HEK293 (cell line): ENCODE results near the gene SHOC2.

ENCODE experiments used
- CTCF ChIA-PET: fragments of 350-600 bp; formaldehyde crosslinking; extraction: SDS; loops from one replicate; lab custom pipeline; 2021; ENCODE audit warnings: antibody characterized with exemption; lab: Yijun Ruan, JAX
- POLR2A ChIA-PET: fragments of 300-600 bp; formaldehyde crosslinking; extraction: SDS; loops from one replicate; lab custom pipeline; 2020; ENCODE audit warnings: antibody characterized with exemption, inconsistent platforms; lab: Yijun Ruan, JAX
- H3K27ac ChIP-seq: fragments of 200-500 bp; sonication (Bioruptor generic); 2 replicates; pipeline ENCODE4 v1.5.1; 2014; ENCODE audit warnings: low read depth, low read length, control low read depth, inconsistent platforms; ENCODE audit errors: extremely low read depth
- H3K36me3 ChIP-seq, 2 experiments: fragments of 200-500 bp in 1 of 2; sonication (Bioruptor generic) in 1 of 2; 1 replicate in 1 of 2; 2 replicates in 1 of 2; pipeline ENCODE4 v1.5.1; 2014 to 2017; ENCODE audit warnings: inconsistent platforms in 2 of 2, low read length in 2 of 2; ENCODE audit not compliant: control insufficient read depth in 2 of 2, insufficient read depth in 1 of 2
- H3K4me1 ChIP-seq: fragments of 200-500 bp; sonication (Bioruptor generic); 2 replicates; pipeline ENCODE4 v1.5.1; 2014; ENCODE audit warnings: mild to moderate bottlenecking, low read length, inconsistent platforms; ENCODE audit not compliant: control insufficient read depth, insufficient read depth
- H3K4me3 ChIP-seq: 2 replicates; pipeline ENCODE4 v1.5.1; 2011; ENCODE audit warnings: low read depth, mild to moderate bottlenecking, control low read depth, low read length, moderate library complexity
- H3K9me3 ChIP-seq: fragments of 200-500 bp; sonication (Bioruptor generic); 2 replicates; pipeline ENCODE4 v1.5.1; 2014; ENCODE audit warnings: low read depth, low read length, inconsistent platforms; ENCODE audit not compliant: control insufficient read depth, insufficient read depth
- GLIS1 ChIP-seq: fragments of 450-650 bp; formaldehyde crosslinking; IDR thresholded peaks from 2 replicates; pipeline ENCODE4 v1.5.1; 2016; ENCODE audit warnings: missing biosample characterization, missing genetic modification characterization
- KLF8 ChIP-seq: fragments of 450-650 bp; formaldehyde crosslinking; IDR thresholded peaks from 2 replicates; pipeline ENCODE4 v1.5.1; 2016; ENCODE audit warnings: missing biosample characterization, missing genetic modification characterization
- MYNN ChIP-seq: fragments of 450-650 bp; formaldehyde crosslinking; IDR thresholded peaks from 2 replicates; pipeline ENCODE4 v1.5.1; 2016; ENCODE audit warnings: missing biosample characterization, missing genetic modification characterization, borderline replicate concordance
- PRDM1 ChIP-seq: fragments of 450-650 bp; formaldehyde crosslinking; IDR thresholded peaks from 2 replicates; pipeline ENCODE4; 2016; ENCODE audit warnings: missing biosample characterization, missing genetic modification characterization
- ZBTB20 ChIP-seq: fragments of 450-650 bp; formaldehyde crosslinking; IDR thresholded peaks from 2 replicates; pipeline ENCODE4 v1.5.1; 2016; ENCODE audit warnings: missing biosample characterization, missing genetic modification characterization
- ZBTB8A ChIP-seq: fragments of 450-650 bp; formaldehyde crosslinking; IDR thresholded peaks from 2 replicates; pipeline ENCODE4 v1.5.1; 2016; ENCODE audit warnings: missing biosample characterization, missing genetic modification characterization
- ZNF174 ChIP-seq: fragments of 450-650 bp; formaldehyde crosslinking; IDR thresholded peaks from 2 replicates; pipeline ENCODE4 v1.5.0; 2017; ENCODE audit warnings: missing biosample characterization, mild to moderate bottlenecking, missing genetic modification characterization
- ZNF24 ChIP-seq: fragments of 450-650 bp; formaldehyde crosslinking; IDR thresholded peaks from 2 replicates; pipeline ENCODE4 v1.5.1; 2016; ENCODE audit warnings: missing biosample characterization, missing genetic modification characterization
- ZNF366 ChIP-seq: fragments of 450-650 bp; formaldehyde crosslinking; conservative IDR thresholded peaks from 2 replicates; pipeline ENCODE4 v1.5.1; 2016; ENCODE audit warnings: missing biosample characterization, missing genetic modification characterization
- ZNF394 ChIP-seq: fragments of 450-650 bp; formaldehyde crosslinking; IDR thresholded peaks from 2 replicates; pipeline ENCODE4 v1.5.1; 2016; ENCODE audit warnings: missing biosample characterization, missing genetic modification characterization, mild to moderate bottlenecking, moderate library complexity, borderline replicate concordance
- ZNF514 ChIP-seq: fragments of 450-650 bp; formaldehyde crosslinking; IDR thresholded peaks from 2 replicates; pipeline ENCODE4 v1.5.1; 2016; ENCODE audit warnings: missing biosample characterization, missing genetic modification characterization
- ZNF555 ChIP-seq: fragments of 450-650 bp; formaldehyde crosslinking; conservative IDR thresholded peaks from 2 replicates; pipeline ENCODE4 v1.5.1; 2017; ENCODE audit warnings: missing biosample characterization, mild to moderate bottlenecking, missing genetic modification characterization, inconsistent platforms
- ZNF558 ChIP-seq: fragments of 450-650 bp; formaldehyde crosslinking; IDR thresholded peaks from 2 replicates; pipeline ENCODE4 v1.5.1; 2016; ENCODE audit warnings: missing biosample characterization, missing genetic modification characterization
- ZNF623 ChIP-seq: fragments of 450-650 bp; formaldehyde crosslinking; IDR thresholded peaks from 2 replicates; pipeline ENCODE4 v1.5.1; 2016; ENCODE audit warnings: missing biosample characterization, missing genetic modification characterization
- ZNF624 ChIP-seq: fragments of 450-650 bp; formaldehyde crosslinking; IDR thresholded peaks from 2 replicates; pipeline ENCODE4 v1.5.1; 2017; ENCODE audit warnings: missing biosample characterization, missing genetic modification characterization
- ZNF629 ChIP-seq: fragments of 450-650 bp; formaldehyde crosslinking; IDR thresholded peaks from 2 replicates; pipeline ENCODE4 v1.5.1; 2017; ENCODE audit warnings: missing biosample characterization, missing genetic modification characterization
- ZNF707 ChIP-seq: fragments of 450-650 bp; formaldehyde crosslinking; IDR thresholded peaks from 2 replicates; pipeline ENCODE4 v1.5.1; 2016; ENCODE audit warnings: missing biosample characterization, missing genetic modification characterization
- TF ChIP-seq, protein P1 (sequence below): fragments of 450-650 bp; formaldehyde crosslinking; IDR thresholded peaks from 2 replicates; pipeline ENCODE4 v1.5.1; 2016; ENCODE audit warnings: missing biosample characterization, missing genetic modification characterization
- TF ChIP-seq, protein P2 (sequence below): fragments of 450-650 bp; formaldehyde crosslinking; IDR thresholded peaks from 2 replicates; pipeline ENCODE4 v1.5.1; 2017; ENCODE audit warnings: missing biosample characterization, missing genetic modification characterization
- TF ChIP-seq, protein P3 (sequence below): fragments of 450-650 bp; formaldehyde crosslinking; IDR thresholded peaks from 2 replicates; pipeline ENCODE4 v1.5.1; 2016; ENCODE audit warnings: missing biosample characterization, missing genetic modification characterization, borderline replicate concordance
- TF ChIP-seq, protein P4 (sequence below): fragments of 450-650 bp; formaldehyde crosslinking; IDR thresholded peaks from 2 replicates; pipeline ENCODE4 v1.5.1; 2017; ENCODE audit warnings: missing biosample characterization, missing genetic modification characterization

Gene SHOC2

DNA sequence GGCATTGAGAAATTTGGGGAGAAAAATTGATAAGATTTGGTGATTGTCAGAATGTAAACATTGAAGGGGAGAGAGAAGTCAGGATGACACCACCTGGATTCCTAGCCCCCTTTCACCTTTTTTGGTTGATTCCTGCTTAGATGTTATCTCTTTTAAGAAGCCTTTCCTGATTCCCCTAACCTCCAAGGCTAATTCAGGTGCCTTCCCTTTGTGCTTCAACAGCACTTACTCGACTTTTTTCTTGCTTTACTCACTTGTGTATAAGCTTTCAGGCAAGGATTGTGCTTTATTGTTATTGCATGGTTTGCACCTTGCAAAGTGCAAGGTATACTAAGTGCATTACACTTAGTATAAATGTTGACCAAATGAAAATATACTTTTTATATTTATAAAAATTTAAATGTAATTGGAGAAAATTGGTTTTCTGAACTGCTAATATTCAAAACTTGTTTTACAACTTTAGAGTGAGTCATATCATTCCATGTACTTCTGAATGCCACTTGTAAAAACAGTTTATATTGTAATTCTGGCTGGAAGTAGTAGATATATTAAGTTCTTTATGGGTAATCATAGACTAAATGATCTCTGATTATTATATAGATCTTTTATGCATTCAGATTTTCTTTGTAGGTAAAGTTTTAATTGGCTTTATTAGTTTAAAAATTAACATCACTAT, 13.2 kb downstream of the SHOC2 start:
- peaks cover 23% of the 10 kb centered on the region for H3K4me1 ChIP-seq
- no peak overlapping the region for H3K27ac ChIP-seq
- H3K9me3 ChIP-seq: no peaks in the 10 kb centered on the region
- ChIA-PET POLR2A (no interaction called here), CTCF (no interaction called here)
- no peak overlapping the region for H3K4me3 ChIP-seq
- TF ChIP-seq MYNN (tag by site-specific recombination) (no peak), PRDM1 (tag by site-specific recombination) (peak; percentile 32; the same call in 1 of the 2 replicates)
- TF ChIP-seq, protein P1, sequence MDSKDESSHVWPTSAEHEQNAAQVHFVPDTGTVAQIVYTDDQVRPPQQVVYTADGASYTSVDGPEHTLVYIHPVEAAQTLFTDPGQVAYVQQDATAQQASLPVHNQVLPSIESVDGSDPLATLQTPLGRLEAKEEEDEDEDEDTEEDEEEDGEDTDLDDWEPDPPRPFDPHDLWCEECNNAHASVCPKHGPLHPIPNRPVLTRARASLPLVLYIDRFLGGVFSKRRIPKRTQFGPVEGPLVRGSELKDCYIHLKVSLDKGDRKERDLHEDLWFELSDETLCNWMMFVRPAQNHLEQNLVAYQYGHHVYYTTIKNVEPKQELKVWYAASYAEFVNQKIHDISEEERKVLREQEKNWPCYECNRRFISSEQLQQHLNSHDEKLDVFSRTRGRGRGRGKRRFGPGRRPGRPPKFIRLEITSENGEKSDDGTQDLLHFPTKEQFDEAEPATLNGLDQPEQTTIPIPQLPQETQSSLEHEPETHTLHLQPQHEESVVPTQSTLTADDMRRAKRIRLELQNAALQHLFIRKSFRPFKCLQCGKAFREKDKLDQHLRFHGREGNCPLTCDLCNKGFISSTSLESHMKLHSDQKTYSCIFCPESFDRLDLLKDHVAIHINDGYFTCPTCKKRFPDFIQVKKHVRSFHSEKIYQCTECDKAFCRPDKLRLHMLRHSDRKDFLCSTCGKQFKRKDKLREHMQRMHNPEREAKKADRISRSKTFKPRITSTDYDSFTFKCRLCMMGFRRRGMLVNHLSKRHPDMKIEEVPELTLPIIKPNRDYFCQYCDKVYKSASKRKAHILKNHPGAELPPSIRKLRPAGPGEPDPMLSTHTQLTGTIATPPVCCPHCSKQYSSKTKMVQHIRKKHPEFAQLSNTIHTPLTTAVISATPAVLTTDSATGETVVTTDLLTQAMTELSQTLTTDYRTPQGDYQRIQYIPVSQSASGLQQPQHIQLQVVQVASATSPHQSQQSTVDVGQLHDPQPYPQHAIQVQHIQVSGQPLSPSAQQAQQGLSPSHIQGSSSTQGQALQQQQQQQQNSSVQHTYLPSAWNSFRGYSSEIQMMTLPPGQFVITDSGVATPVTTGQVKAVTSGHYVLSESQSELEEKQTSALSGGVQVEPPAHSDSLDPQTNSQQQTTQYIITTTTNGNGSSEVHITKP (tag by site-specific recombination): peak; percentile 61
- TF ChIP-seq, protein P2, sequence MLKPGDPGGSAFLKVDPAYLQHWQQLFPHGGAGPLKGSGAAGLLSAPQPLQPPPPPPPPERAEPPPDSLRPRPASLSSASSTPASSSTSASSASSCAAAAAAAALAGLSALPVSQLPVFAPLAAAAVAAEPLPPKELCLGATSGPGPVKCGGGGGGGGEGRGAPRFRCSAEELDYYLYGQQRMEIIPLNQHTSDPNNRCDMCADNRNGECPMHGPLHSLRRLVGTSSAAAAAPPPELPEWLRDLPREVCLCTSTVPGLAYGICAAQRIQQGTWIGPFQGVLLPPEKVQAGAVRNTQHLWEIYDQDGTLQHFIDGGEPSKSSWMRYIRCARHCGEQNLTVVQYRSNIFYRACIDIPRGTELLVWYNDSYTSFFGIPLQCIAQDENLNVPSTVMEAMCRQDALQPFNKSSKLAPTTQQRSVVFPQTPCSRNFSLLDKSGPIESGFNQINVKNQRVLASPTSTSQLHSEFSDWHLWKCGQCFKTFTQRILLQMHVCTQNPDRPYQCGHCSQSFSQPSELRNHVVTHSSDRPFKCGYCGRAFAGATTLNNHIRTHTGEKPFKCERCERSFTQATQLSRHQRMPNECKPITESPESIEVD: peak; percentile 80
- H3K36me3 ChIP-seq: no peaks in the 10 kb centered on the region; a peak in 2 of 3 replicates

DNA sequence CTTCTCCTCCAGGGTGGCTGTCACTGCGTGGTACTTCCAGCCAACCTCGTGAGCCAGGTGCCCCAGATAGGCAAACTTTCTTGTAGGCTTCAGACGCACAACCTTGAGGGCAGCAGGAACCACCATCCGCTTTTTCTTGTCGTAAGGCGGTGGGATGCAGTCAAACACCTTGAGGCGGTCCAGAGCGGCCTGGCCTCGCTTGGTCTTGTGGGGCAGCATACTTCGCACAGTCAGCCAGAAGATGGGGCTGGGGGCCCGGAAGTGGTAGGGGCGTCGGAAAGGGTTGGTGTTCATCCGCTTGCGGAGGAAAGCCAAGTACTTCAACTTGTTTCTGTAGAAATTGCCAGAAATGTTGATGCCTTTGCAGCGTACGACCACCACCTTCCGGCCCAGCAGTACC, 17.4 kb downstream of the SHOC2 start:
- Histone ChIP-seq H3K4me1 (peaks cover 10% of the 10 kb centered on the region; the same call in 1 of the 2 replicates), H3K9me3 (no peaks in the 10 kb centered on the region), H3K27ac (no peak overlapping the region), H3K36me3 (peaks cover 3% of the 10 kb centered on the region in 2 experiments), H3K4me3 (no peak overlapping the region)
- TF ChIP-seq ZNF24 (tag by site-specific recombination): no peak
- TF ChIP-seq ZBTB20 (tag by site-specific recombination): no peak
- no peak for TF ChIP-seq ZNF555 (tag by site-specific recombination)
- no peak for TF ChIP-seq KLF8 (tag by site-specific recombination)
- no peak for TF ChIP-seq ZNF707
- no peak for TF ChIP-seq ZNF623
- TF ChIP-seq, protein P3, sequence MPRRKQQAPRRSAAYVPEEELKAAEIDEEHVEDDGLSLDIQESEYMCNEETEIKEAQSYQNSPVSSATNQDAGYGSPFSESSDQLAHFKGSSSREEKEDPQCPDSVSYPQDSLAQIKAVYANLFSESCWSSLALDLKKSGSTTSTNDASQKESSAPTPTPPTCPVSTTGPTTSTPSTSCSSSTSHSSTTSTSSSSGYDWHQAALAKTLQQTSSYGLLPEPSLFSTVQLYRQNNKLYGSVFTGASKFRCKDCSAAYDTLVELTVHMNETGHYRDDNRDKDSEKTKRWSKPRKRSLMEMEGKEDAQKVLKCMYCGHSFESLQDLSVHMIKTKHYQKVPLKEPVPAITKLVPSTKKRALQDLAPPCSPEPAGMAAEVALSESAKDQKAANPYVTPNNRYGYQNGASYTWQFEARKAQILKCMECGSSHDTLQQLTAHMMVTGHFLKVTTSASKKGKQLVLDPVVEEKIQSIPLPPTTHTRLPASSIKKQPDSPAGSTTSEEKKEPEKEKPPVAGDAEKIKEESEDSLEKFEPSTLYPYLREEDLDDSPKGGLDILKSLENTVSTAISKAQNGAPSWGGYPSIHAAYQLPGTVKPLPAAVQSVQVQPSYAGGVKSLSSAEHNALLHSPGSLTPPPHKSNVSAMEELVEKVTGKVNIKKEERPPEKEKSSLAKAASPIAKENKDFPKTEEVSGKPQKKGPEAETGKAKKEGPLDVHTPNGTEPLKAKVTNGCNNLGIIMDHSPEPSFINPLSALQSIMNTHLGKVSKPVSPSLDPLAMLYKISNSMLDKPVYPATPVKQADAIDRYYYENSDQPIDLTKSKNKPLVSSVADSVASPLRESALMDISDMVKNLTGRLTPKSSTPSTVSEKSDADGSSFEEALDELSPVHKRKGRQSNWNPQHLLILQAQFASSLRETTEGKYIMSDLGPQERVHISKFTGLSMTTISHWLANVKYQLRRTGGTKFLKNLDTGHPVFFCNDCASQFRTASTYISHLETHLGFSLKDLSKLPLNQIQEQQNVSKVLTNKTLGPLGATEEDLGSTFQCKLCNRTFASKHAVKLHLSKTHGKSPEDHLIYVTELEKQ (tag by site-specific recombination): no peak
- ChIA-PET POLR2A (interaction anchor here (0.6 kb wide), 1 partner anchor 10 kb away, joined by 4 read pairs; no protein-coding TSS in a partner anchor), CTCF (no interaction called here)

DNA sequence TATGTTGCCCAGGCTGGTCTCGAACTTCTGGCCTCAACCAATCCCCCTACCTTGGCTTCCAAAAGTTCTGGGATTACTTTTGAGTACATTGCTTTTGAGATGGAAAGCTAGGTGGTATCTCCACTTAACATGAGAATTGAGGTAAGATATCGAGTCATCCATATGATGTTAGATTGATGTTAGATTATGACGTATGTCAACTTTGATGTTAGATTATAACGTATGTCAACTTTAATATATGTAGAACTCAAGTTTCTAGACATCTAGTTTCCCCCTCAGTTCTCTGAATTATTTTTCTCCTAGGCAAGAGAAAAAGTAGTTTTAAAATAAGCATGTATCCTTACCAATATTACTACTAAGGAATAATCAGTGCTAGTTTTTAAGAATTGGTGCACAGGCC, 20.0 kb downstream of the SHOC2 start:
- POLR2A ChIA-PET: interaction anchor here (1.5 kb wide), 1 partner anchor 20 kb away, joined by 4 read pairs; the partner anchor contains the start of genes BBIP1 and SHOC2
- H3K27ac ChIP-seq: no peak overlapping the region
- no peaks in the 10 kb centered on the region for H3K4me1 ChIP-seq
- H3K9me3 ChIP-seq: no peaks in the 10 kb centered on the region
- no peak overlapping the region for H3K4me3 ChIP-seq
- CTCF ChIA-PET: interaction anchor here (0.7 to 1.3 kb wide), 2 partner anchors 36 to 46 kb away, joined by 3 to 4 read pairs; no protein-coding TSS in a partner anchor
- peaks cover 8% of the 10 kb centered on the region in 2 experiments for H3K36me3 ChIP-seq
- TF ChIP-seq GLIS1 (tag by site-specific recombination) (no peak), ZNF558 (no peak), ZNF624 (tag by site-specific recombination) (no peak), ZNF394 (tag by site-specific recombination) (no peak), ZNF174 (no peak), ZNF707 (no peak), ZNF514 (tag by site-specific recombination) (no peak), ZNF366 (tag by site-specific recombination) (no peak), ZBTB8A (tag by site-specific recombination) (no peak), ZNF629 (tag by site-specific recombination) (no peak)
- TF ChIP-seq, protein P4, sequence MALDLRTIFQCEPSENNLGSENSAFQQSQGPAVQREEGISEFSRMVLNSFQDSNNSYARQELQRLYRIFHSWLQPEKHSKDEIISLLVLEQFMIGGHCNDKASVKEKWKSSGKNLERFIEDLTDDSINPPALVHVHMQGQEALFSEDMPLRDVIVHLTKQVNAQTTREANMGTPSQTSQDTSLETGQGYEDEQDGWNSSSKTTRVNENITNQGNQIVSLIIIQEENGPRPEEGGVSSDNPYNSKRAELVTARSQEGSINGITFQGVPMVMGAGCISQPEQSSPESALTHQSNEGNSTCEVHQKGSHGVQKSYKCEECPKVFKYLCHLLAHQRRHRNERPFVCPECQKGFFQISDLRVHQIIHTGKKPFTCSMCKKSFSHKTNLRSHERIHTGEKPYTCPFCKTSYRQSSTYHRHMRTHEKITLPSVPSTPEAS (tag by site-specific recombination): no peak
